GM18508 (cell line): ENCODE data around the gene ILK.

Experiments used
- ATAC-seq: cut with Tn5 transposase; IDR thresholded peaks from one replicate; pipeline ENCODE4 v1.9.1; 2021; ENCODE audit warnings: moderate number of reproducible peaks; ENCODE audit not compliant: insufficient read depth, unreplicated experiment

ILK gene

DNA sequence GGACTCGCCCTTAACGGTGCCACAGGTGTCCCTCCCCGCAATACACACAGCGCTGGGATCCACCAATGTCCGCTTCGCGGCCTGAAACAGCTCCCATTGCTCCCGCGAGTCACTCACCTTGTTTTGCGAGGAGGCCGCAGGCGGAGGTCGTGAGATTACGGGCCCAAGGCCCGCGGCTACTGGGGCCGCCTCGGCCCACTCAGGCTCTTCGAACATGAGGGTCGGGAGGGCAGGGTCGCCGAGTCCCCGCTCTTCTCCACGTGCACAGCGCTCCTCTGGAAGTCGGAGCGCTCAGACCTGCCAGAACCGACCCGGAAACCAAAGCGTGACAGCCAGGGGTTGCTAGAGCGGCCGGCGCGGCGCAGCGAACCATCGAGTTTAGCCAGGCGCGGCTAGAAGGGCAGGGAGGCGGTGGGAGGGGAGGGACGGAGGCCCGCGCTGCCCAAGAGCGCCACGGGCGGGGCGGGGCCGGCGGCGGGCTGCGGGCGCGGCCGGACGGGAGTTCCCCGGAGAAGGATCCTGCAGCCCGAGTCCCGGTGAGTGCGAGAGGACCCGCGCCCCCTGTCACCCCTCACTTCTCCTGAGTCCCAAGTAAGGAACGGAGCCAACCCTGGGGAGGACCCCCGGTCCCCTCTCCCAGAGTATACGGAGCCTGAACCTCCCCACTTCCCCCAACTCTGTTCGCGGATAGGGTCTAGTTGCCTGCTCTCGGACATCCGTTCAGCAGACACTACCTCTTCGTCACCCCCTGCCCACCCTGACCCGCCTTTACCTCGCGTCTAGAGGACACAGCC is at the start of gene ILK, which contains the start of gene RRP8:
Gene ILK, plus strand, starts transcription at position 488 of the 794 bp plus-strand sequence. CDS start 498 bp downstream, outside the sequence.
Gene RRP8, minus strand, starts transcription at position 330 of the 794 bp plus-strand sequence. Its CDS starts 114 bp downstream, at position 216.
- ATAC-seq = peak; percentile 35

DNA sequence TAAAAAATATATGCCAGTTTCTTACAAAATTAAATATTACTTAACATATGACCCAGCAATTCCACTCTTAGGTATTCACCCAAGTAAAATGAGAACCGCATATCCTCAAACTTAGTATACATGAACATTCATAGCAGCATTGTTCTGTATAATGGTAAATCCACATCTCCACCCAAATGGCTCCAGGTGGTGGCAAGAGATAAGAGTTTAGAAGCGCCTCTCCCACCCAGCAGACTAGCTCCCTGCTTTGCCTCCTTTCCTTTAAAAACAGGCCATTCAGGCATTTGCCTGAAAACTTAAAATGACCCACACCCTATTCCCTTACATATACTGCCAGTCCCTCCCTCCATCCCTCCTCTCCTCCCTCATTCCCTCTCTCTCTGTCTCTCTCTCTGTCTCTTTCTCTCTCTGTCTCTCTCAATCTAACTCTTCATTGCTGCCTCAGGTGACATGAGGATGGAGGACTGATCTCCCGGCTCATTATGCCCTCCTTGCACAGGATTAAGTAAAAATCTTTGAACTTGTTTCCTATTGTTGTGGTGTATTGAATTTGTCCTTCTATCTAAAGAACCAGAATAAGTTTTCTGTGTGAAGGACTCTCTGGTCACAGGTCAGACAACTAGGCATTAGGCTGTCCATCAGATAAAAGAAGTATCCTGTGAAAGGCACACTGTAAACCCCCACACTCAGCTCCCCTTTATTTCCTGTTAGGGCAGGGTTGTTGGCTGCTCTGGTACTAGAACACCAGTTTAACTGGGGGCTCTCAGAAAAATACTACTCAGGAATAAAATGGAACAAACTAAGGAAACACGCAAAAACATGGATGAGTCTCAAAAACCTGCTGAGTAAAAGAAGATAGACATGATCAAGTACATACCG is 48.5 kb upstream of the ILK start:
- ATAC-seq = no peak

DNA sequence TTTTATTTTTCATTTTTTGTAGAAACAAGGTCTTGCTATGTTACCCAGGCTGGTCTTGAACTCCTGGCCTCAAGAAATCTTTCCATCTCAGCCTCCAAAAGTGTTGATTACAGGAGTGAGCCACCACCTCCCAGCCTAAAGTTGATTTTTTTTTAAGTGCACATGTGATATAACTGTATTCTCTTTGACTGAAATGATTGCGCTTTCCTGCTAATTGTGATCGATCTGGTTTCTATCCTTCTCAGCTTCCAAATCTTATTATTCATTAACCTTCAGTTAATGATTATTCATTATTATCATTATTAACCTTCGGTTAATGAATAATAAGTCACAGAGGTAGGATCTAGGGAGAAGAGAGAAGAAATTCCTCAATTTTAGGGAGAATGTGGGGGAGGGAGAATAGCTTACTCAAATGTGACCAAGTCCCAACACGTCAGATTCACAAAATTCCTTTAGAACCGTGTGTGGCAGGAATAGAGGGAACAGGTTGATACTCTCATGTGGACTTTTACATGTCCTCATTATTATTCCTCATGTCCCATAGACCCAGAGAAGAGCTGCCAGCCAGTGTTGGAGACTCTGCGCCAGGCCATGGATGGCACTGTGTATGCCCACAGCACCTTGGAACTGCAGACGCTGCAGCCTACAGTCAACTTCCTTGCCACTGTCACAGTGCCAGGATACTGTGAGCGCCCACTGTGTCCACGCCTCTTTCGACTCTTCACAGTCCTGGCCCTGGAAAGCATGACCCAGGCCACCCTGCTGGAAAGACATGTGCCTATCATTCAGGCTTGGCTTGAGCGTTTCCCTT is 47.2 kb upstream of the ILK start:
- ATAC-seq = no peak

DNA sequence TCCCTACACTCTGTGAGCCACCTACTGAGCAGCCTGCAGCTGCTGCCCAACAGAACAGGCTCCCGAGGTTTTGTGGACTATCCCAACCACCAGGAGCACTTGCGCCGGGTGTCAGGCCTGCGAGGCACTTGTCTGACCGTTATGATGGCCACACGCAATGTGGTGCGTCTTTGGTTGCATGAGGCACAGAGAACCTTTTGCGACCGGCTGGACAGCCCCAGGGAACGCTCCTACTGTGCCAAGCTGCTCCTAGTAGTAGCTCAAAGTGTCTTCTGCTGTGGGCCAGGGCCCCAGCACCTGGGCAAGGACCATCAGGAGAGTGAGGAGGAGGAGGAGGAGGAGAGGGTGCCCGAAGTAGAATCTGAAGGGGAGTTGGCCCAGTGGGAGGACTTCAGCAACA is 46.5 kb upstream of the ILK start:
- no peak for ATAC-seq

DNA sequence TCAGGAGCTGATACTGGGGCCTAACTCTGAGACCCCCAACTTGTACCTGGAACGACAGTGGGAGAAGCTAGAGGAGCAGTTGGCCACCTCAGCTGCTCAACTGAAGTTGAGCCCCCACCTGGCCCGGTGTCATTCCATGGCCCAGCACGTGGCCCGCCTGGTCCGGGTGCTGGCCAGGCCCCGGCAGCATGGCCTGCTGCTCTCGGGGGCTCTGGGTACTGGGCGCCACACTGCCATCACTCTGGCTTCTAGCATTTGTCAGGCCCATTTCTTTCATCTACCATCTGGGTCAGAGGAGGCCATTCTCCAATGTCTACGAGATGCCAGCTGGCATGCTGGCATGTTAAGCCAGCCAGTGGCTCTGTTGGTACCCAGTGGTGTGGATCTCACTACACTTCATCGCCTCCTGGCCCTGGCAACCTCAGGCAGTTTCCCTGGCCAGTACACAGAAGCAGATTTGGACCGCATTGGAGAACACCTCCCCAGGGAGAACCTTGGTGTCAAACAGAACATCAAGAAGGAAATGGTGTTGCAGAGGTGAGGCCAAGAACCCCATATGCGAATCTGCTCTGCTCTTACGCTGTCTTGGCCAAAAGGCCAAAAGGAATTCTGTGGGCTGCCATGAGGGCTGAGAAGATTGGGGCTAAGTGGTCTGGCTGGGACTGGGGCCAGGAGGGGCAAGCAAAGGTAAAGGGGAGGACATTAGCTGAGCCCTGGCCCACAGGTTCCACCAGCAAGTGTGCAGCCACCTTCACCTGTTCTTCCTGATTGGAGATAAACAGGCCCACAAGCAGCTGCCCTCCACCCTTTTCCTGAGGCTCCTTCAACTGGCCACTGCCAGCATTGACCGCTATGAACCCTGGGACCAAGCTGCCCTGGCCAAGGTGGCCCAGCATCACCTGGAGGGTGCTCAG is 45.6 kb upstream of the ILK start:
- no peak for ATAC-seq

DNA sequence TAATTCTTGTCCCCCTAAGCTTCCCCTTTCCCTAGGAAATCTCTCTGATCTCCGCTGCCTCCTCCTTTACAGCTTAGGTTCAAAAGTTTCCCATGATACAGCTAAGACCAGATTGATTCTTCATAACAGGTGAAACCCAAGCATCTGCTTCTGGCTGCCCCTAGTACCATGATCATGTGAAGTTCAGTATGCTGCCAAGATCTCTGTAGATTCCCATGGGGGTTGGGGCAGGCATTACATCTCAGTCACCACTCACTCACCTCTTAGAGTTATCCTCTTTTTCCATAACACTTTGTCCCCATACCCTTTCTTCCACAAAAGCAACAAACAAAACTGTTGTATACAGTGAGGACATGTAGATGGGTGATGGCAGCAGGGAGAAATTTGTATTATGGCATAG is 44.2 kb upstream of the ILK start:
- ATAC-seq = no peak

DNA sequence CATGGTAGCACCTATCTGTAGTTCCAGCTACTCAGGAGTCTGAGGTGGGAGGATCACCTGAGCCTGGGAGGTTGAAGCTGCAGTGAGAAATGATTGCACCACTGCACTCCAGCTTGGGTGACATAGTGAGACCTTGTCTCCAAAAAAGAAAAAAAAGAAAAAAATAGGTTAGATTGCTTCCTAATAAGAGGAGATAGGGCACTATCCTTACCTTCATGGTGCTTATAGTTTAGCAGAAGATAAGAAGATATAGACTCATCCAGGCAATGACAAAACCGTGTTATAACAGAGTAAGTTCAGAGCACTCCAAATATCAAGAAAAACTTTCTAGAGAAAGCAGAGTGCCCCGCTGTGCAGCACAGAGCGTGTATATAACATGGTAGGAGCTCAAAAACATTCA is 42.3 kb upstream of the ILK start:
- no peak for ATAC-seq

DNA sequence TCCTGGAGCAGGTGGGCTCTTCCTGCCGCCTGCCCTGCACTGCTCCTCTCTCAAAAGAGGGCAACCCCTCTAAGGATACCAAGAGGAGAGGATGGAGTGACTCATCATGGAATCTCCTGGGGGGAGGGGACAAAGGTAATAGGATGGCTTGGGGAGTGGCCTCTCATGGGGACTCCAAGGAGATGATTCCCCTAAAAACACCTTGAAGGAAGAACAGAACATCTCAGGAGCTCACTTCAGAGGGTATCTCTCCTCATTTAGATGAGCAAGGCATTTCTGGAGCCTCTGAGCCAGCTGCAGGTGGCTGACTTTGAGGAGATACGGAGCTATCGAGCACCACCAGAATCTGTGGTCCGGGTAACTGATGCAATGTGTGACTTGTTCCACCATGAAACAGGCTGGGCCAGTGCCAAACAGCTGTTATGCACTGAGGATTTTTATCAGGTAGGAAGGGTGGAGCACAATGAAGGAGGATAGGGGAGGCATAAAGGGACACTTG is 40.4 kb upstream of the ILK start:
- ATAC-seq = no peak

DNA sequence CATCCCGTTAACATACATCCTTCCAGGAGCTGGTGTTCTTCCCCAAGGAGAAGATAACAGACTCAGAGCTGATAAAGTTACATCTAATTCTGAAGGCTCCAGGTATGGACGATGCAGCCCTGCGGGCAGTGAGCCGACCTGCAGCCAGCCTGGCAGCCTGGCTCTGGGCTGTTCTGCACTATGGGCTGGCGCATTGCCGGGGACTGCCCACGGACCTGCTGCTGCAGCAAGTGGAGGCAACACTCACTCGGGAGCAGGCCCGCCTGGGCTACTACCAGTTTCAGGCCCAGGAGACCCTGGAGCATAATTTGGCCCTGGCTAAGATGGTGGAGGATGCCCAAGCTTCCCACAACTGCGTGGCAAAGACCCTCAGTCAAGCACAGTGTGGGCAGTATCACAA is 39.9 kb upstream of the ILK start:
- ATAC-seq = no peak

DNA sequence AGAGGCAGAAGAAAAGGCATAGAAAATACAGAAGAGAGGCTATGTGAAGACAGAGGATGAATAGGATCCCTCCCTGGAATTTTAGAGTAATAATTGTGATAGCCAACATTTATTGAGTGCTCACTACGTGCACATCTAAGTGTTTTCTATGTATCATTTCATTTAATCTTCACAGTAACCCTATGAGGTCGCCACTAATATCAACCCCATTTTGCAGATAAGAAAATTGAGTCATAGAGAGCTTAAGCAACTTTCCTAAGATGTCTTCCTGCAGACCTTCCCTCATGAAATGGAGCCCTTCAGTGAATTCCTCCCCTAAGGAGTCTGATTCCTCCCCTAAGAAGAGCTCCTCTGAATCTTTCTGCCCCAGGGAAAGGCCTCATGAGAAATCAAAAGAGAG is 38.2 kb upstream of the ILK start:
- no peak for ATAC-seq

DNA sequence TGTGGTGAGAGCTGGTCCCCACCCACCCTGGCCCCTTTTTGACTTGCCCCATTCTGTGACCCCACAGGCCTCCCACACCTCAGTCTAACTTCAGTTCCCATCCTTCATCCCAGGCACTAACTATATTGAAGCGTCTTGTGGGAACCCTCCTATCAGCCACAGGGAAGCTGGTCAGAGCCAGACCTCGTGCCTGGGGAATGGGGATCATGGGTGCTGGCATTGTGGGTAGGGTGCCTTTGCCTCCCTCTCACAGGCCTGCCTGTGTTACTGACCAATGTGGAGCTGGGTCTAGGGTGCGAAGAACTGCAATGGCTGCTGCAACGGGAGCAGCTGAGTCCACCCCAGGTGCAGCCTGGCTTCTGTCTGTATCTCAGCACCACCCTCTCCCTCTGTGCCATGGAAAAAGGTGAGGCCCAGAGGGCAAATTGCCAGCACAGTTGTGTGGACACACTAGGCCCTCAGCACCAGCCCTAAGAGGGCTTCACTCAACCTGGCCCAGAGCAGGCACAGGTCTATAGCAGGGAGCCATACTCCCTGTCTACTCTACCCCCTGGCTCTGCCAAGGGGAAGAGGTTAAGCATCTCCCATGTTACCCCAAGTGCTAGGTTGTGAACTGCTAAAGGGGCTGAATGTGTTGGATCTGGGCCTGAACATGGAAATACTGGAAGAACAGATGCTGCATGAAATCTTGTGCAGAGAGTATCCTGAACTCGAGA is 37.4 kb upstream of the ILK start:
- ATAC-seq = no peak

DNA sequence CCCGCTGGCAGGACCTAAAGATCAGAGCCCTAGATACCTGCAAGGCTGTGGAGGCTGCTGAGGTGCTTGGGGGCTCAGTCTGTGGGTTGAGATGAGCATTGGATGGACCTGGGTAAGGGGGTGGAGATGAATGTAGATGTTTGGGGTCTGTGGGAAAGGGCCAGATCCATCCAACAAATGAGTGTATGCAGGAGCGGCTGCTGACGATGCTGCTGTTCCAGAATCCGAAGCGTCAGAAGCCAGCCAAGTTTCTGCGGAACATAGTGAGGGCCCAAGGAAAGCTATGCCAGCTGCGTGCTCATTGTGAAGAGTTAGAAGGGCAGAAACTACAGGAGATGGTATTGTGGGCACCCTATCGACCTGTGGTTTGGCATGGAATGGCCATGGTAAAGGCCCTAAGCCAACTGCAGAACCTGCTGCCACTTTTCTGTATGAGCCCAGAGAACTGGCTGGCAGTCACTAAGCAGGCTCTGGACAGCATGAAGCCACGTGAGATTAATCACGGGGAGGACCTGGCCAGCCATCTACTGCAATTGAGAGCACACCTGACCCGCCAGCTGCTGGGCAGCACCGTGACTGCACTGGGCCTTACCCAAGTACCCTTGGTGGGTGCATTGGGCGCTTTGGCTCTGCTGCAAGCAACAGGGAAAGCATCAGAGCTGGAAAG is 36.7 kb upstream of the ILK start:
- ATAC-seq = no peak

DNA sequence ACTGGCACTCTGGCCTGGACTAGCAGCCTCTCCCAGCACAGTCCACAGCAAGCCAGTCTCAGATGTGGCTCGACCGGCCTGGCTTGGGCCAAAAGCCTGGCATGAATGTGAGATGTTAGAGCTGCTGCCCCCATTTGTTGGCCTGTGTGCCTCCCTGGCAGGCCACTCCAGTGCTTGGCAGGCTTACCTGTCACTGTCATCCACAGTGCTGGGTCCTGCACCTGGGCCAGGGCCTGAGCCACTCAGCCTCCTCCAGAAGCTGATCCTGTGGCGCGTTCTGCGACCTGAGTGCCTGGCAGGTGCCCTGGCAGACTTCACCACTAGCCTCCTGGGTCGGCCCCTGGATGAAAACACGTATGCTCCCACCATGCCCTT is 36.2 kb upstream of the ILK start:
- ATAC-seq = no peak

DNA sequence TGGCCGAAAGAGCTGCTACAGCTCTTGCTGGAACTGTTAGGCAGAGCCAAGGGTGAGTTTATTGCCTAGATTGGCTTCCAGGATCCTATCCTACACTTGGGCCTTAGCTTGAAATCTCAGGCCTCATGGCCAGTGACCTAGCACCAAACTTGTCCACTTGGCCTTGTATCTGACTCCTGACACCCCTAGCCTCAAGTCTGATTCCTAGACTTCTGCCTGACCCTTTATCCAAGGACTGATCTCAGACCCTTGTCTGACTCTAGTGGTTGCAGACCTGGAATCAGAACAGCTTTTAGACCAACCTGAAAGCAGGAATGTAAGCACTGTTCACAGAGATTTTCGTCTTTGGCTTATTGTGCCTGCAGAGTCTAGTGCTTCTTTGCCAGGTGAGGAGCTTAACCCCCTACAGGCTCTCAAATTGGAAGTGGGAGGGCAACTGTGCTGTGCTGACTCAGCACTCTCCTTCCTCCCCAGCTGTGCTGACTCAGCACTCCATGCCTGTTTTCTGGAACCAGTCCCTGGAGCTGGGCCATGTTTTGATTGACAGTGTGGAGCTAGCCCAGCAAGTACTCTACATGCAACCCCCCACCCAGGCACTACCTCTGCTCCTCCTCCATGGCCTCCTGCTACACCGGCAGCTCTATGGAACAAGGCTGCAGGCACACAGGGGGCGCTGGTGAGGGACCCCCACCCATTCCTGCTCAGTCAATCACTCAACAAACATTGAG is 35.2 kb upstream of the ILK start:
- no peak for ATAC-seq

DNA sequence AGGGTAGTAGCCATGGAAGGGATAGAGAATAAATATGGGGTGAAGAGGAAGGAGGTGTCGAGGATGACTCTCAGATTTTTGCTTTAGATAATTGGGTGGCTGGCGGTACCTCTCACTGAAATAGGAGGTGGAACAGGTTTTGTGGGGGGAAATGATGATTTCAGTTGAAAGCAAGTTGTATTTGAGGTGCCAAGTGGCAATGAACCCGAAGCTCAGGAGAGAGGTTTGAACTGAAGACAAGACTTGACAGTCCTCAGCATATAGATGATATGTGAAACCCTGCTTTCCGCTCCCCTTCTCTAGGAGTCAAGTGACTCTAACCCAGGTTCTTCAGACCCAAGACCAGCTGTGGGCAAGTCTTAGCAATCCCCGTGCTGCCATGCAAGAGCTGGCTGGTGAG is 33.9 kb upstream of the ILK start:
- ATAC-seq = no peak

DNA sequence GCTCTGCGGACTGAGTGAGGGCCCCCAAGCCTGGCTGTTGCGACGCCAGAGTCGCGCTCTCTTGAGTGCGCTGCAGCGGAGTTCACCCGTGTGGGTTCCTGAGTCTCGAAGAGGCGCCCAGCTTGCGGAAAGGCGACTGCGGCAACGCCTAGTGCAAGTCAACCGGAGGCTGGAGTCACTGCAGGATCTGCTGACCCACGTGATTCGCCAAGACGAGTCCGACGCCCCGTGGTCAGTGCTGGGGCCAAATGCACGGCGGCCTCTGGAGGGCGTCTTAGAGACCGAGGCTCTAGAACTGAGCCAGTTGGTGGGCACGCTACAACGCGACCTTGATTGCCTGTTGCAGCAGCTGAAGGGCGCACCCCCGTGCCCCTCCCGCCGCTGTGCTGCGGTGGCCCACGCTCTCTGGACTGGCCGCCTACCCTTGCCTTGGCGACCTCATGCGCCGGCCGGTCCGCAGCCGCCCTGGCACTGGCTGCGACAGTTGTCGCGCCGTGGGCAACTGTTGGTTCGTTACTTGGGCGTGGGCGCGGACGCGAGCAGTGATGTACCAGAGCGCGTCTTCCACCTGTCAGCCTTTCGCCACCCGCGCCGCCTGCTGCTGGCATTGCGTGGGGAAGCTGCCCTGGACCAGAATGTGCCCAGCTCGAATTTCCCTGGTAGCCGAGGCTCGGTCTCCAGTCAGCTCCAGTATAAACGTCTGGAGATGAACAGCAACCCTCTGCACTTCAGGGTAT is 32.7 kb upstream of the ILK start:
- ATAC-seq = no peak

DNA sequence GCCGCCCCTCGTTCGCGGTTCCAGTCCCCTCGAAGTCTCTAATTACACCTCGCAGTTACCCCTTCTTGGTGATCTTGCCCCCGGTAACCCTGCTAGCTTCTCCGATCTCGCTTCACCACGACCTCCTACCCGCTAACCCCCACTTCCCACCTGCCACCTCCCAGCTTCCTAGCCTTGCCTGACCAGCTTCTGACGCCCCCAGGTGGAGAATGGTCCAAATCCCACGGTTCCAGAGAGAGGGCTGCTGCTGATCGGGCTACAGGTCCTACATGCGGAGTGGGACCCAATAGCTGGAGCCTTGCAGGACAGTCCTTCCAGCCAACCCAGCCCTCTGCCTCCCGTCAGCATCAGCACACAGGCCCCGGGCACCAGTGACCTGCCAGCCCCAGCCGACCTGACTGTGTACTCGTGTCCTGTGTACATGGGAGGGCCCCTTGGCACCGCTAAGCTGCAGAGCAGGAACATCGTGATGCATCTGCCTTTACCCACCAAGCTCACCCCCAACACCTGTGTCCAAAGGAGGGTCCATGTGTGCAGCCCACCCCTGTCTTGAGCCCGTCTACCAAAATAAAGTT is 32.1 kb upstream of the ILK start:
- ATAC-seq = no peak
